ENCODE data around the gene CRYZ.
"Not testable (repeated sequence)": the region's sequence is repeated elsewhere in the genome, so short reads cannot be mapped to it uniquely, and the experiment has no call there.

DNA sequence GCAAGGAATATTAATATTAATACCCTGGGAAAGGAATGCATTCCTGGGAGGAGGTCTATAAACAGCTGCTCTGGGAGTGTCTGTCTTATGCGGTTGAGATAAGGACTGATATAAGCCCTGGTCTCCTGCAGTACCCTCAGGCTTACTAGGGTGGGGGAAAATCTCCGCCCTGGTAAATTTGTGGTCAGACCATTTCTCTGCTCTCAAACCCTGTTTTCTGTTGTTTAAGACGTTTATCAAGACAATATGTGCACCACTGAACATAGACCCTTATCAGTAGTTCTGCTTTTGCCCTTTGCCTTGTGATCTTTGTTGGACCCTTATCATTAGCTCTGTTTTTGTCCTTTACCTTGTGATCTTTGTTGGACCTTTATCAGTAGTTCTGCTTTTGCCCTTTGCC, 62.0 kb downstream of the CRYZ start:
- TF ChIP-seq CTCF (conservative IDR thresholded peaks at IDR 0.05 in 1 of 2, IDR thresholded peaks at IDR 0.05 in 1 of 2; ENCODE audit: low read depth in 1 of 2, low read length in 2 of 2); EZH2 (IDR thresholded peaks at IDR 0.05; ENCODE audit: low read length, missing control alignments): not testable (repeated sequence)

All from fibroblast of lung (primary cell).